Astrocyte (in vitro differentiated cells and primary cell): Measurements from ENCODE around the gene CD247.

ENCODE experiments used
- EZH2 ChIP-seq: IDR thresholded peaks from 2 replicates; pipeline ENCODE4 v1.6.1; 2012; ENCODE audit warnings: mild to moderate bottlenecking, low read length, inconsistent platforms; ENCODE audit not compliant: insufficient read depth
- TF ChIP-seq, protein P1 (sequence below): IDR thresholded peaks from 2 replicates; pipeline ENCODE4 v1.5.1; 2011; ENCODE audit warnings: low read depth, mild to moderate bottlenecking, inconsistent platforms, low read length, moderate library complexity; ENCODE audit not compliant: insufficient read depth

DNA sequence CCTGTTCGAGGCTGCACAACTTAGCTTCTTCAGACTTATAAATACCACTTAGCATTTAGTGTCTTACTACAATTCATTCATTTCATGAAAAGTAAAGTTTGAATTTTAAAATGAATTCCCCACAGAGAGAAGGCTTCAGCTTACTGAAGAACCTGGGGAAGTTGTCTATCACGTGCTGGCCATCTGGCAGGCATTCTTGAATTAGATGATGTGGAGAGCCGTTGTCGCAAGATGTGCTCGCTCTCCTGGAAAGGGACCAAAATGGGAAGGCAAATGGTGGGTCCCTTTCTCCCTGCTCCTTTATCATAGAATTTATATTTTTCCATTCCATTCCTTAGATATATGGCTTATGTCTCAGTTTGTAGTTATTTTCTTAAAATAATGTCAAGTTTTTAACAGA, 90.5 kb downstream of the CD247 start:
- TF ChIP-seq, protein P1, sequence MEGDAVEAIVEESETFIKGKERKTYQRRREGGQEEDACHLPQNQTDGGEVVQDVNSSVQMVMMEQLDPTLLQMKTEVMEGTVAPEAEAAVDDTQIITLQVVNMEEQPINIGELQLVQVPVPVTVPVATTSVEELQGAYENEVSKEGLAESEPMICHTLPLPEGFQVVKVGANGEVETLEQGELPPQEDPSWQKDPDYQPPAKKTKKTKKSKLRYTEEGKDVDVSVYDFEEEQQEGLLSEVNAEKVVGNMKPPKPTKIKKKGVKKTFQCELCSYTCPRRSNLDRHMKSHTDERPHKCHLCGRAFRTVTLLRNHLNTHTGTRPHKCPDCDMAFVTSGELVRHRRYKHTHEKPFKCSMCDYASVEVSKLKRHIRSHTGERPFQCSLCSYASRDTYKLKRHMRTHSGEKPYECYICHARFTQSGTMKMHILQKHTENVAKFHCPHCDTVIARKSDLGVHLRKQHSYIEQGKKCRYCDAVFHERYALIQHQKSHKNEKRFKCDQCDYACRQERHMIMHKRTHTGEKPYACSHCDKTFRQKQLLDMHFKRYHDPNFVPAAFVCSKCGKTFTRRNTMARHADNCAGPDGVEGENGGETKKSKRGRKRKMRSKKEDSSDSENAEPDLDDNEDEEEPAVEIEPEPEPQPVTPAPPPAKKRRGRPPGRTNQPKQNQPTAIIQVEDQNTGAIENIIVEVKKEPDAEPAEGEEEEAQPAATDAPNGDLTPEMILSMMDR = no peak
- no peak for TF ChIP-seq EZH2
